ENCODE measurements around the gene FYN.
"Not testable (repeated sequence)": the region's sequence is repeated elsewhere in the genome, so short reads cannot be mapped to it uniquely, and the experiment has no call there.

FYN gene

GRCh38 chr6:111837007-111837406 is 36.2 kb downstream of the FYN start:
- TF ChIP-seq CTCF (IDR thresholded peaks at IDR 0.05; ENCODE audit: insufficient read depth, low read depth, low read length, missing control alignments) = no peak
- no peak for DNase-seq (ENCODE audit: low read depth)
- no peak overlapping the region for H3K4me3 ChIP-seq (ENCODE audit: low read length)

- no peak for DNase-seq (ENCODE audit: low read depth)
- H3K4me3 ChIP-seq (ENCODE audit: low read length) = no peak overlapping the region
- no peak for TF ChIP-seq CTCF (IDR thresholded peaks at IDR 0.05; ENCODE audit: insufficient read depth, low read depth, low read length, missing control alignments)
Observed at GRCh38 chr6:111835807-111836206, 37.4 kb downstream of the FYN start.

- H3K4me3 ChIP-seq (ENCODE audit: low read length); DNase-seq (ENCODE audit: low read depth): not testable (repeated sequence)
Observed at GRCh38 chr6:111835398-111835797, 37.9 kb downstream of the FYN start.

GRCh38 chr6:111834356-111834755 is 38.9 kb downstream of the FYN start:
- H3K4me3 ChIP-seq (ENCODE audit: low read length) = no peak overlapping the region
- TF ChIP-seq CTCF (IDR thresholded peaks at IDR 0.05; ENCODE audit: insufficient read depth, low read depth, low read length, missing control alignments) = no peak
- DNase-seq (ENCODE audit: low read depth) = no peak

GRCh38 chr6:111832833-111833418 is 40.3 kb downstream of the FYN start:
- DNase-seq (ENCODE audit: low read depth) = no peak
- no peak for TF ChIP-seq CTCF (IDR thresholded peaks at IDR 0.05; ENCODE audit: insufficient read depth, low read depth, low read length, missing control alignments)
- no peak overlapping the region for H3K4me3 ChIP-seq (ENCODE audit: low read length)

GRCh38 chr6:111831408-111831807 is 41.8 kb downstream of the FYN start:
- TF ChIP-seq CTCF (IDR thresholded peaks at IDR 0.05; ENCODE audit: insufficient read depth, low read depth, low read length, missing control alignments) = no peak
- H3K4me3 ChIP-seq (ENCODE audit: low read length) = no peak overlapping the region
- DNase-seq (ENCODE audit: low read depth) = no peak

GRCh38 chr6:111829998-111830397 is 43.3 kb downstream of the FYN start:
- H3K4me3 ChIP-seq (ENCODE audit: low read length) = no peak overlapping the region
- no peak for DNase-seq (ENCODE audit: low read depth)
- no peak for TF ChIP-seq CTCF (IDR thresholded peaks at IDR 0.05; ENCODE audit: insufficient read depth, low read depth, low read length, missing control alignments)
